Mucosa of descending colon (tissue), 3 donors: ENCODE measurements around the gene CXCL1. TPM values are rescaled to one million over a fixed set of nuclear protein-coding genes. Genes with fewer than 3 reads are reported as not detected.

Experiments
- ATAC-seq: fragments of 200-7000 bp; cut with Tn5 transposase; one replicate; pipeline ENCODE4 v1.9.1; 2020; ENCODE audit warnings: mild to moderate bottlenecking, moderate library complexity
- DNase-seq, 3 donors: peaks; one replicate each; pipeline ENCODE4 v3.0.0-alpha.2; 2020
- H3K36me3 ChIP-seq: fragments of 200-600 bp; one replicate; pipeline ENCODE4 v1.8.0; 2021; ENCODE audit warnings: low read depth, mild to moderate bottlenecking
- H3K4me1 ChIP-seq: fragments of 200-600 bp; one replicate; pipeline ENCODE4 v1.8.0; 2021; ENCODE audit warnings: low read depth, mild to moderate bottlenecking
- H3K4me3 ChIP-seq: fragments of 200-600 bp; one replicate; pipeline ENCODE4 v1.8.0; 2021; ENCODE audit warnings: mild to moderate bottlenecking
- H3K9me3 ChIP-seq: fragments of 200-600 bp; one replicate; pipeline ENCODE4 v1.8.0; 2021; ENCODE audit warnings: mild to moderate bottlenecking
- CTCF ChIP-seq: fragments of 200-600 bp; IDR thresholded peaks from one replicate; pipeline ENCODE4 v1.8.0; 2022; ENCODE audit warnings: antibody characterized with exemption, mild to moderate bottlenecking
- intact Hi-C, 2 donors: fragments of 100-400 bp; cut with DNase I in 1 of 2; cut with micrococcal nuclease in 1 of 2; formaldehyde crosslinking; loops; one replicate each; pipeline versions ENCODE4 v1.11.0 to v1.11.1; 2022; cut with DNase I, micrococcal nuclease
- total RNA-seq, 3 donors: library from RNA; stranded (reverse); fragmentation: NEBNext Ultra II Directional in 2 of 3; extraction: Animal tissue kit (Norgen Biotek cat#: 25700) in 2 of 3; gene quantifications; one replicate each; pipeline versions ENCODE4 v1.2.1 to v1.2.4, GENCODE V29; 2021 to 2023
- donor health status: DM: no; HTN: no; CAD: no; lungs with moderate emphysema.
- donor health status: DM: no; HTN: no; CAD: no.
- donor health status: DM: no; HTN: yes; CAD: no.

Gene CXCL1
- total RNA-seq, 3 donors from 2014 or later, result 3.0 to 21.7 (median 3.2) TPM

- DNase-seq (no peak), ATAC-seq (no peak)
- intact Hi-C loops, result loop anchor here in 1 of 2 donors (10.0 kb wide), 1 partner anchor 169 kb away; the partner anchor contains the start of gene CXCL3
Observed at GRCh38 chr4:73865431-73866096, 3.6 kb upstream of the CXCL1 start.

GRCh38 chr4:73866246-73866645, 2.9 kb upstream of the CXCL1 start:
- Histone ChIP-seq H3K4me3 (no peak overlapping the region), H3K4me1 (no peaks in the 10 kb centered on the region), H3K36me3 (no peaks in the 10 kb centered on the region), H3K9me3 (no peaks in the 10 kb centered on the region)
- intact Hi-C loops, result loop anchor here in 1 of 2 donors (10.0 kb wide), 1 partner anchor 169 kb away; the partner anchor contains the start of gene CXCL3
- DNase-seq (no peak), ATAC-seq (no peak)
- TF ChIP-seq CTCF, result no peak

More at GRCh38 chr4:73865431-73866096, 3.6 kb upstream of the CXCL1 start:
- Histone ChIP-seq H3K36me3 (no peaks in the 10 kb centered on the region), H3K9me3 (no peaks in the 10 kb centered on the region), H3K4me1 (no peaks in the 10 kb centered on the region), H3K4me3 (no peak overlapping the region)
- no peak for TF ChIP-seq CTCF

GRCh38 chr4:73867783-73868182, 1.4 kb upstream of the CXCL1 start:
- Histone ChIP-seq H3K4me3 (no peak overlapping the region), H3K4me1 (no peaks in the 10 kb centered on the region), H3K36me3 (no peaks in the 10 kb centered on the region), H3K9me3 (no peaks in the 10 kb centered on the region)
- ATAC-seq (peak; percentile 63), DNase-seq (peak in 2 of 3 donors; percentile 39 to 67)
- no peak for TF ChIP-seq CTCF
- intact Hi-C loops, result loop anchor here in 1 of 2 donors (10.0 kb wide), 1 partner anchor 167 kb away; the partner anchor contains the start of gene CXCL3

GRCh38 chr4:73868206-73869129, 725 bp upstream of the CXCL1 start:
- no peaks in the 10 kb centered on the region for H3K36me3 ChIP-seq
- intact Hi-C loops, result loop anchor here in 1 of 2 donors (10.0 kb wide), 1 partner anchor 166 kb away; the partner anchor contains the start of gene CXCL3
- peak overlapping the region; percentile 56 for H3K4me3 ChIP-seq
- peak in 2 of 3 donors; percentile 24 to 37 for DNase-seq
- TF ChIP-seq CTCF, result no peak
- H3K9me3 ChIP-seq, result no peaks in the 10 kb centered on the region
- ATAC-seq, result peak; percentile 44
- H3K4me1 ChIP-seq, result no peaks in the 10 kb centered on the region

GRCh38 chr4:73870260-73870659, 1.1 kb downstream of the CXCL1 start:
- no peaks in the 10 kb centered on the region for H3K4me1 ChIP-seq
- no peaks in the 10 kb centered on the region for H3K36me3 ChIP-seq
- ATAC-seq (peak; percentile 67), DNase-seq (peak in 2 of 3 donors; percentile 23 to 41)
- no peak for TF ChIP-seq CTCF
- no peaks in the 10 kb centered on the region for H3K9me3 ChIP-seq
- intact Hi-C loops, result no loop called here
- H3K4me3 ChIP-seq, result no peak overlapping the region
